Testis (tissue), 2 donors: Measurements from ENCODE around the gene TACC2.
"Not testable (repeated sequence)": the region's sequence is repeated elsewhere in the genome, so short reads cannot be mapped to it uniquely, and the experiment has no call there.

Experiments
- POLR2A ChIP-seq: fragments of 450-650 bp; IDR thresholded peaks from one replicate; pipeline ENCODE4 v1.6.1; 2017; ENCODE audit warnings: antibody characterized with exemption, mild to moderate bottlenecking, moderate library complexity
- TF ChIP-seq, protein P1 (sequence below), 3 experiments: fragments of 450-650 bp in 2 of 3; fragments of 200-600 bp in 1 of 3; sonication (generic) in 1 of 3; IDR thresholded peaks; one replicate each; pipeline ENCODE4 v1.5.1; 2016 to 2019; ENCODE audit warnings: antibody characterized with exemption in 3 of 3, mild to moderate bottlenecking in 2 of 3, moderate library complexity in 1 of 3

DNA sequence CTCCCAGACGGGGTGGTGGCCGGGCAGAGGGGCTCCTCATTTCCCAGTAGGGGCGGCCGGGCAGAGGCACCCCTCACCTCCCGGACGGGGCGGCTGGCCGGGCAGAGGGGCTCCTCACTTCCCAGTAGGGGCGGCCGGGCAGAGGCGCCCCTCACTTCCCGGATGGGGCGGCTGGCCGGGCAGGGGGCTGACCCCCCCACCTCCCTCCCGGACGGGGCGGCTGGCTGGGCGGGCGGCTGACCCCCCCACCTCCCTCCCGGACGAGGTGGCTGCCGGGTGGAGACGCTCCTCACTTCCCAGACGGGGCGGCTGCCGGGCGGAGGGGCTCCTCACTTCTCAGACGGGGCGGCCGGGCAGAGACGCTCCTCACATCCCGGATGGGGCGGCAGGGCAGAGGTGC, 214.2 kb downstream of the TACC2 start:
- TF ChIP-seq, protein P1, sequence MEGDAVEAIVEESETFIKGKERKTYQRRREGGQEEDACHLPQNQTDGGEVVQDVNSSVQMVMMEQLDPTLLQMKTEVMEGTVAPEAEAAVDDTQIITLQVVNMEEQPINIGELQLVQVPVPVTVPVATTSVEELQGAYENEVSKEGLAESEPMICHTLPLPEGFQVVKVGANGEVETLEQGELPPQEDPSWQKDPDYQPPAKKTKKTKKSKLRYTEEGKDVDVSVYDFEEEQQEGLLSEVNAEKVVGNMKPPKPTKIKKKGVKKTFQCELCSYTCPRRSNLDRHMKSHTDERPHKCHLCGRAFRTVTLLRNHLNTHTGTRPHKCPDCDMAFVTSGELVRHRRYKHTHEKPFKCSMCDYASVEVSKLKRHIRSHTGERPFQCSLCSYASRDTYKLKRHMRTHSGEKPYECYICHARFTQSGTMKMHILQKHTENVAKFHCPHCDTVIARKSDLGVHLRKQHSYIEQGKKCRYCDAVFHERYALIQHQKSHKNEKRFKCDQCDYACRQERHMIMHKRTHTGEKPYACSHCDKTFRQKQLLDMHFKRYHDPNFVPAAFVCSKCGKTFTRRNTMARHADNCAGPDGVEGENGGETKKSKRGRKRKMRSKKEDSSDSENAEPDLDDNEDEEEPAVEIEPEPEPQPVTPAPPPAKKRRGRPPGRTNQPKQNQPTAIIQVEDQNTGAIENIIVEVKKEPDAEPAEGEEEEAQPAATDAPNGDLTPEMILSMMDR (IDR thresholded peaks at IDR 0.05) = not testable (repeated sequence)
- not testable (repeated sequence) for TF ChIP-seq POLR2A
